NCI-H2227 treated with DMSO at 0.1 percent for 48 hours (cell line): ENCODE data around the gene FFAR3.

Experiments
- DNase-seq: peaks from one replicate; lab custom pipeline; 2025; lab: John Stamatoyannopoulos, UW

Gene FFAR3, protein sequence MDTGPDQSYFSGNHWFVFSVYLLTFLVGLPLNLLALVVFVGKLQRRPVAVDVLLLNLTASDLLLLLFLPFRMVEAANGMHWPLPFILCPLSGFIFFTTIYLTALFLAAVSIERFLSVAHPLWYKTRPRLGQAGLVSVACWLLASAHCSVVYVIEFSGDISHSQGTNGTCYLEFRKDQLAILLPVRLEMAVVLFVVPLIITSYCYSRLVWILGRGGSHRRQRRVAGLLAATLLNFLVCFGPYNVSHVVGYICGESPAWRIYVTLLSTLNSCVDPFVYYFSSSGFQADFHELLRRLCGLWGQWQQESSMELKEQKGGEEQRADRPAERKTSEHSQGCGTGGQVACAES

GRCh38 chr19:35357867-35358573, at the start of gene FFAR3:
FFAR3 (plus strand) TSS chr19:35358460; CDS start chr19:35358891, 431 bp downstream.
- no peak for DNase-seq

- no peak for DNase-seq
Measured at GRCh38 chr19:35308910-35309309, 49.4 kb upstream of the FFAR3 start.

DNA sequence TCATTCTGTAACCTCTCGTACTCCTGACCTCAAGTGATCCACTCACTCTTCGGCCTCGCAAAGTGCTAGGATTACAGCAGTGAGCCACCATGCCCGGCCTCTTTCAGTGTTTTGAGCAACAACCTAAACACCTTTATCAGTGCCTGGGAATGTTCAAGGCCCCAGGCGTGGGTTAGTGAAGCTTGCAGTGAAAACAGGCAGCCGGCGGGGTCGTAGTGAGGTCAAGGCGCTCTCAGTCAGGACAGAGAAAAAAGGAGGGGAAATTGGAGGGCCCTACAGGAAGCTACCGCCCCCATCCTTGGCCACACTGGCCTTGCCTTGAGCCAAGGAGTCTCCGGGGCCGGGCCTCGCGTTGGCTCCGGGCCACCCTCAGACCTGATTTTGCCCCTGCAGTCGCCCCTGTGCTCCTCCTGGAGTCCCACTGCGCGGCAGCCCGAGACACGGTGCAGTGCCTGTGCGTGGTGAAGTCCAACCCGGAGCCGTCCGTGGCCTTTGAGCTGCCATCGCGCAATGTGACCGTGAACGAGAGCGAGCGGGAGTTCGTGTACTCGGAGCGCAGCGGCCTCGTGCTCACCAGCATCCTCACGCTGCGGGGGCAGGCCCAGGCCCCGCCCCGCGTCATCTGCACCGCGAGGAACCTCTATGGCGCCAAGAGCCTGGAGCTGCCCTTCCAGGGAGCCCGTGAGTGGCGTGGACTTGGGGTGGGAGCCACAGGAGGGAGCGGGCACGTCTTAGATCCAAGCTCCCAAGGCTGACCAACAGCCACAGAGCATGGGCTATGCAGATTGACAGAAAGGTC, 48.6 kb upstream of the FFAR3 start:
- no peak for DNase-seq

GRCh38 chr19:35310331-35310730, 47.9 kb upstream of the FFAR3 start:
- DNase-seq = no peak

- no peak for DNase-seq
Measured at GRCh38 chr19:35310811-35311465, 47.3 kb upstream of the FFAR3 start.

DNA sequence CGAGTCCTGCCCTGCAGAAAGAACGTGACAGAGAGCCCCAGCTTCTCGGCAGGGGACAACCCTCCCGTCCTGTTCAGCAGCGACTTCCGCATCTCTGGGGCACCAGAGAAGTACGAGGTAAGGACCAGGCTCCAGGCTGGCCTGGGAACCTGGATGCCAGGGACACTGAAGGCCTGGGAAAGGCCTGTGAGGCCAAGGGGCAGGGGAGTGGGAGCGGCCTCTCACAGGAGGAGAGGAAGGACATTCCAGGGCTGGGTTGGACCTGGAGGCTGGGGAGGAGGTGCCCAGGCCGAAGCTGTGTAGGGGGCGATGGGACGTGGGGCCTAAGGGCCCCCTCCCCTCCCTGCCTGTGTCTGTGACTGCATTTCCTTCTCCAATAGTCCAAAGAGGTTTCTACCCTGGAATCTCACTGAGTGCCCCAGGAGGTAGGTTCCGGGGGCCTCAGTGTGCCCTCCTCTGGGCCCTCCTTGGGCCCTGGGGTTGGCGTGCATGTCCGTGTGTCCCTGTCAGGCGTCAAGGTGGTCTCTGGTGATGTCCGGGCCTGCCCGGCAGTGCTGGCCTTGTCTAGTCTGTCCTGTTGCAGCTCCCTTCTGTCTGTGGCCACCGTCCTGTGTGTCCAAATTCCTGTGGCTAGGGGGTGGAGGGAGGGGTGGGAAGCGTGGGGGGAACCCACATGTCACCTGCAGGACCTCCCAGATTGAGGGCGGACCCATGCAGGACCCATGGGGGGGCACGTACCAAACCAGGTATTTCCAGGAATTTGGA, 46.2 kb upstream of the FFAR3 start:
- no peak for DNase-seq

- no peak for DNase-seq
Measured at GRCh38 chr19:35313587-35313986, 44.7 kb upstream of the FFAR3 start.

- DNase-seq = no peak
Measured at GRCh38 chr19:35314031-35314430, 44.2 kb upstream of the FFAR3 start.

- no peak for DNase-seq
Measured at GRCh38 chr19:35314858-35315470, 43.3 kb upstream of the FFAR3 start.

DNA sequence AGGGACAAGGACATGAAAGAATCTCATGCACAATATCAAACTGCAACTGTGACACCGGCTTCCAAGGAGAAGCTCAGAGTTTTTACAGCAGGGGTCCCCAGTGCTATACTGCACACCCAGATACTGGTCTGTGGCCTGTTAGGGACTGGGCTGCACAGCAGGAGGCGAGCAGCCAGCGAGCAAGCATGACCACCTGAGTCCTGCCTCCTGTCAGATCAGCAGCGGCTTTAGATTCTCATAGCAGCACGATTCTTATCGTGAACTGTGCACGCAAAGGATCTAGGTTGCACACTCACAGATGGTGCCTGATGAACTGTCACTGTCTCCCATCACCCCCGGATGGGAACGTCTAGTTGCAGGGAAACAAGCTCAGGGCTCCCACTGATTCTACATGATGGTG, 42.4 kb upstream of the FFAR3 start:
- no peak for DNase-seq

DNA sequence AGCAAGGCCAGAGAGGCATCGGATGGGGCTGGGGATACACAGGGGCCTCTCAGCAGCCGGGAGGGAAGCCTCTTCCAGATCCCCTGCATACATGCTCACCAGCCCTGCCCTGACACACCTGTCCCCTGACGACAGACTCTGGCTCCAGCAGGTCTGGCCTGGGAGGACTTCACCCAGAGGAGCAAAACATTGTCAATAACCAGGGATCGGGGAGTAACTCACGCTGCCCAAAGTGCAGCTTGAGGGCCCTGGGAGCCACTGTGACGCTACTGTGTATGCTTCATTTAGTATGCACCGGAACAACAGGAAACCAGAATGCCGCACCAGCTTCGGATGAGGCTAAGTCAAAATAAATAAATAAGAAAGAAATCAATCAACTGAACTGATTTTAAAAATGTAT, 41.7 kb upstream of the FFAR3 start:
- no peak for DNase-seq

- no peak for DNase-seq
Measured at GRCh38 chr19:35317464-35318043, 40.7 kb upstream of the FFAR3 start.

GRCh38 chr19:35318679-35319448, 39.4 kb upstream of the FFAR3 start:
- DNase-seq = no peak

DNA sequence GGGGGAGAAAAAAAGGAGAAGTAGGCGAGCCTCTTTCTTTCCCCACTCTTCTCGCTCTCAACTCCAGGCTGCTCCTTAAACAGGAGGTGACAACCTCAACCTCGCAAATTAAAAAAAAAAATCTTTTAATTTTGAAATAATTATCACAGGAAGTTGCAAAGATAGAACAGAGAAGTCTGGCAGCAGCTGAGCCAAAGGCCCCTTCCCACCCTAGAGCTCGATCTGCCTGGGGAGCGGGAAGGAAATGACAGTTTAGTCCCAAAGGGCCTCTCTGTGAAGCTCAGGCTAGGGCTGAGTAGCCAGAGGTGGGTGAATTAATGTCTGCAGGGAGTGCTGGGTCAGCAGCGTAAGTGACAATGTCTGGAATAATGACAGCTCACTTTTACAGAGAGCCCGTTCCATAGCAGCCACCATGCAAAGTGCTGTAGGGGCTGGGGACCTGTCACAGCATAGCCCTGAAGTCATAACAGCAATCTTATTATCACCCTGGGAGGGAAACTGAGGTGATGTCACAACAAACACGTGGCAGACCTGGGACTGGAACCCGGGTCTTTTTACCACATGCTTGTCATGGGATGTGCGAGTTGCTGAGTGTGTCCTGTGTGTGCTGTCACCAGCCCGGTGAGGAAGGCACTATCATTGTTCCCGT, 38.1 kb upstream of the FFAR3 start:
- peak; percentile 35 for DNase-seq

DNA sequence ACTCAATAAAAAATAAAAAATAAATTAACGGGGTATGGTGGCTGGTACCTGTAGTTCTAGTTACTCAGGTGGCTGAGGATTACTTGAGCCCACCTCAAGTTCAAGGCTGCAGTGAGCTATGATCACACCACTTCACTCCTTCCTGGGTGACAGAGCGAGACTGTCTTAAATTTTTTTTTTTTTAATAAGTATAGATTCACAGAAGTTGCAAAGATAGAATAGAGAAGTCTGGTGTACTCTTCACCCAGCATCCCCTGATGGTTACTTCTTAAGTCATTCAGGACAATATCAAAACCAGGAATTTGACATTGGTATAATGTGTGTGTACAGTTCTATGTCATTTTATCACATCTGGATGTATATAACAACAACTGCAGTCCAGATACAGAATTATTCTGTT, 37.0 kb upstream of the FFAR3 start:
- DNase-seq = no peak

DNA sequence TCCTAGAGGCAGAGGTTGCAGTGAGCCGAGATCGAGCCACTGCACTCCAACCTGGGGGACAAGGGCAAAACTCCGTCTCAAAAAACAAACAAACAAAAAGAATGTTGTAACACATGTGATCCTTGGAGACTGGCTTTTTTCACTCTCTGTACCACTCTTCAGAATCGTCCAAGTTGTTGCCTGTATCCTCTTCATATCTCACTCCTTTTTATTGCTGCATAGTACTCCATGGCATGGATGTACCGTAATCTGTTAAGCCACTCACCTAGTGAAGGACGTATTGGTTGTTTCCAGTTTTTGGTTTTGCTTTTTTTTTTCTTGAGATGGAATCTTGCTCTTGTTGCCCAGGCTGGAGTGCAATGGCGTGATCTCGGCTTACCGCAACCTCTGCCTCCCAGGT, 36.2 kb upstream of the FFAR3 start:
- no peak for DNase-seq

DNA sequence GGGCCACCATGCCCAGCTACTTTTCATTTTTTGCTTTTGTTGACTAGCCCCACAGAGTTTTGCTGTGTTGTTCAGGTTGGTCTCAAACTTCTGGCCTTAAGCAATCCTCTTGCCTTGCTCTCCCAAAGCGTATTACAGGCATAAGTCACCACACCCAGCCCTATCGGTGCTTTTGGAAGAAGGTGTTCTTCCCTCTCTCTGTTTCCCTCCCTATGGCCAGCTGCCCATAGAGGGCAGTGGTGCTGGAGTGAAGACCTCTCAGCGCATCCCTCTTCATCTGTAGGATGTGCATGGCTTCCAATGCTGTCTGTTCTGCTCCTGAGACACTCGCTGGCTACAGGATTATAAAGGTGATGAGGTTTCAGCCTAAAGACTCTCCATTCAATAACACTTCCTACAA, 30.6 kb upstream of the FFAR3 start:
- no peak for DNase-seq

- DNase-seq = no peak
Measured at GRCh38 chr19:35328851-35329285, 29.4 kb upstream of the FFAR3 start, which contains the start of gene CD22. CD22 (plus strand) TSS chr19:35329187; CDS start chr19:35332041, 2,854 bp downstream.

GRCh38 chr19:35329323-35329722, 28.9 kb upstream of the FFAR3 start:
- DNase-seq = no peak
